Astrocyte (in vitro differentiated cells and primary cell): ENCODE measurements around the gene COL15A1. TPM values are rescaled to one million over a fixed set of nuclear protein-coding genes. Genes with fewer than 3 reads are reported as not detected.

ENCODE experiments used
- DNase-seq: peaks from one replicate; pipeline ENCODE4 v3.0.0-alpha.2; 2010; ENCODE audit warnings: low read depth
- FAIRE-seq: peaks from 2 replicates; lab custom pipeline; 2011; peaks lifted over from hg19 to GRCh38; lab: Jason Lieb, UNC
- H2AFZ ChIP-seq: 2 replicates; pipeline ENCODE4 v1.6.0; 2012; ENCODE audit warnings: low read depth, low read length, inconsistent platforms
- H3K27ac ChIP-seq: 2 replicates; pipeline ENCODE4 v1.5.1; 2011; ENCODE audit warnings: low read depth, low read length, inconsistent platforms
- H3K27me3 ChIP-seq: 2 replicates; pipeline ENCODE4 v1.6.0; 2011; ENCODE audit warnings: low read length, inconsistent platforms; ENCODE audit not compliant: insufficient read depth
- H3K36me3 ChIP-seq: 2 replicates; pipeline ENCODE4 v1.5.1; 2011; ENCODE audit warnings: low read length, inconsistent platforms; ENCODE audit not compliant: insufficient read depth
- H3K4me1 ChIP-seq: 2 replicates; pipeline ENCODE4 v1.5.1; 2011; ENCODE audit warnings: low read length, inconsistent platforms; ENCODE audit not compliant: insufficient read depth
- H3K4me2 ChIP-seq: 2 replicates; pipeline ENCODE4 v1.6.0; 2012; ENCODE audit warnings: low read length, inconsistent platforms
- H3K4me3 ChIP-seq: 2 replicates; pipeline ENCODE4 v1.5.1; 2011; ENCODE audit warnings: low read depth, mild to moderate bottlenecking, low read length, inconsistent platforms; ENCODE audit not compliant: insufficient read depth
- H3K79me2 ChIP-seq: 2 replicates; pipeline ENCODE4 v1.6.0; 2012; ENCODE audit warnings: mild to moderate bottlenecking, low read length, inconsistent platforms; ENCODE audit not compliant: insufficient read depth
- H3K9ac ChIP-seq: 2 replicates; pipeline ENCODE4 v1.6.0; 2012; ENCODE audit warnings: mild to moderate bottlenecking, low read length, inconsistent platforms
- H3K9me3 ChIP-seq: 2 replicates; pipeline ENCODE4 v1.5.1; 2012; ENCODE audit warnings: low read depth, mild to moderate bottlenecking, low read length, inconsistent platforms; ENCODE audit not compliant: insufficient read depth
- H4K20me1 ChIP-seq: 2 replicates; pipeline ENCODE4 v1.6.0; 2012; ENCODE audit warnings: low read length, inconsistent platforms; ENCODE audit not compliant: insufficient read depth
- H3K27ac Mint-ChIP-seq: one replicate; pipeline ENCODE4 v1.8.0; 2021; ENCODE audit warnings: mild to moderate bottlenecking, mixed read lengths; ENCODE audit not compliant: unreplicated experiment
- H3K27me3 Mint-ChIP-seq: one replicate; pipeline ENCODE4 v1.8.0; 2021; ENCODE audit warnings: low read depth, mixed read lengths; ENCODE audit not compliant: unreplicated experiment
- H3K36me3 Mint-ChIP-seq: one replicate; pipeline ENCODE4 v1.8.0; 2021; ENCODE audit warnings: low read depth, mixed read lengths; ENCODE audit not compliant: unreplicated experiment
- H3K4me1 Mint-ChIP-seq: one replicate; pipeline ENCODE4 v1.8.0; 2021; ENCODE audit warnings: low read depth, mixed read lengths; ENCODE audit not compliant: unreplicated experiment
- H3K4me3 Mint-ChIP-seq: one replicate; pipeline ENCODE4 v1.8.0; 2021; ENCODE audit warnings: mild to moderate bottlenecking, moderate library complexity, mixed read lengths; ENCODE audit not compliant: unreplicated experiment
- H3K9me3 Mint-ChIP-seq: one replicate; pipeline ENCODE4 v1.8.0; 2021; ENCODE audit warnings: mild to moderate bottlenecking, mixed read lengths; ENCODE audit not compliant: unreplicated experiment
- CTCF ChIP-seq: IDR thresholded peaks from 2 replicates; pipeline ENCODE4 v1.5.1; 2011; ENCODE audit warnings: low read depth, mild to moderate bottlenecking, inconsistent platforms, low read length, moderate library complexity; ENCODE audit not compliant: insufficient read depth
- EZH2 ChIP-seq: IDR thresholded peaks from 2 replicates; pipeline ENCODE4 v1.6.1; 2012; ENCODE audit warnings: mild to moderate bottlenecking, low read length, inconsistent platforms; ENCODE audit not compliant: insufficient read depth
- total RNA-seq: library from RNA; stranded (reverse); gene quantifications from 2 replicates; pipeline ENCODE4 v1.2.1, GENCODE V29; 2021

COL15A1 gene
- total RNA-seq, 1 donor from 2014 or later, result 5.6 TPM

GRCh38 chr9:98967257-98967656 lies 23.6 kb downstream of the COL15A1 start:
- Mint-ChIP-seq H3K4me3 (no peak overlapping the region), H3K27me3 (peaks cover 16% of the 10 kb centered on the region), H3K9me3 (no peaks in the 10 kb centered on the region), H3K36me3 (peaks cover 4% of the 10 kb centered on the region), H3K27ac (no peak overlapping the region), H3K4me1 (peaks cover 17% of the 10 kb centered on the region)
- TF ChIP-seq CTCF, result no peak
- no peak for TF ChIP-seq EZH2
- Histone ChIP-seq H3K79me2 (no peaks in the 10 kb centered on the region), H2AFZ (no peak overlapping the region), H3K9ac (no peak overlapping the region), H4K20me1 (no peaks in the 10 kb centered on the region), H3K27me3 (peaks cover 8% of the 10 kb centered on the region), H3K4me1 (peaks cover 14% of the 10 kb centered on the region), H3K4me3 (no peak overlapping the region), H3K36me3 (no peaks in the 10 kb centered on the region), H3K9me3 (no peaks in the 10 kb centered on the region), H3K27ac (no peak overlapping the region), H3K4me2 (no peak overlapping the region)
- DNase-seq (no peak), FAIRE-seq (no peak)

GRCh38 chr9:98967680-98968079 lies 24.0 kb downstream of the COL15A1 start:
- no peaks in the 10 kb centered on the region for H3K36me3 ChIP-seq
- peaks cover 13% of the 10 kb centered on the region for H3K4me1 ChIP-seq
- no peaks in the 10 kb centered on the region for H3K9me3 Mint-ChIP-seq
- H2AFZ ChIP-seq, result no peak overlapping the region
- H3K27ac Mint-ChIP-seq, result no peak overlapping the region
- peaks cover 17% of the 10 kb centered on the region for H3K27me3 Mint-ChIP-seq
- H3K79me2 ChIP-seq, result no peaks in the 10 kb centered on the region
- no peaks in the 10 kb centered on the region for H3K9me3 ChIP-seq
- no peak overlapping the region for H3K4me3 Mint-ChIP-seq
- H3K4me2 ChIP-seq, result no peak overlapping the region
- no peaks in the 10 kb centered on the region for H4K20me1 ChIP-seq
- H3K27me3 ChIP-seq, result peaks cover 10% of the 10 kb centered on the region
- no peak overlapping the region for H3K9ac ChIP-seq
- H3K27ac ChIP-seq, result no peak overlapping the region
- FAIRE-seq (no peak), DNase-seq (no peak)
- TF ChIP-seq CTCF (no peak), EZH2 (no peak)
- no peak overlapping the region for H3K4me3 ChIP-seq
- H3K36me3 Mint-ChIP-seq, result peaks cover 4% of the 10 kb centered on the region
- peaks cover 18% of the 10 kb centered on the region for H3K4me1 Mint-ChIP-seq

- H3K4me3 Mint-ChIP-seq, result no peak overlapping the region
- H3K27me3 Mint-ChIP-seq, result peaks cover 20% of the 10 kb centered on the region
- no peak overlapping the region for H3K27ac Mint-ChIP-seq
- TF ChIP-seq EZH2 (no peak), CTCF (no peak)
- Histone ChIP-seq H3K9ac (no peak overlapping the region), H3K27me3 (peaks cover 16% of the 10 kb centered on the region), H3K4me2 (no peak overlapping the region), H3K4me1 (peaks cover 9% of the 10 kb centered on the region), H3K27ac (no peak overlapping the region), H3K4me3 (no peak overlapping the region), H3K9me3 (no peaks in the 10 kb centered on the region), H2AFZ (no peak overlapping the region), H4K20me1 (no peaks in the 10 kb centered on the region), H3K79me2 (no peaks in the 10 kb centered on the region), H3K36me3 (no peaks in the 10 kb centered on the region)
- peaks cover 4% of the 10 kb centered on the region for H3K36me3 Mint-ChIP-seq
- FAIRE-seq, result no peak
- DNase-seq, result no peak
- peaks cover 2% of the 10 kb centered on the region for H3K9me3 Mint-ChIP-seq
- H3K4me1 Mint-ChIP-seq, result peaks cover 25% of the 10 kb centered on the region
These were observed 25.1 kb downstream of the COL15A1 start for GRCh38 chr9:98968601-98969337.
